GM19099 (cell line): Measurements from ENCODE around the gene PTPRT.

Experiments
- POLR2A ChIP-seq: IDR thresholded peaks from 3 replicates; pipeline ENCODE4 v1.6.1; 2011; ENCODE audit warnings: low read depth; ENCODE audit not compliant: insufficient read length; ENCODE audit errors: extremely low read depth

PTPRT gene

GRCh38 chr20:43016257-43016656, 173.4 kb downstream of the PTPRT start:
- TF ChIP-seq POLR2A = no peak

GRCh38 chr20:43015566-43015965, 174.1 kb downstream of the PTPRT start:
- TF ChIP-seq POLR2A = no peak

GRCh38 chr20:43014206-43014605, 175.5 kb downstream of the PTPRT start:
- no peak for TF ChIP-seq POLR2A

GRCh38 chr20:43011491-43011890, 178.2 kb downstream of the PTPRT start:
- TF ChIP-seq POLR2A = no peak

- no peak for TF ChIP-seq POLR2A
Observed at GRCh38 chr20:43009532-43009931, 180.2 kb downstream of the PTPRT start.

GRCh38 chr20:43007525-43007924, 182.2 kb downstream of the PTPRT start:
- no peak for TF ChIP-seq POLR2A

GRCh38 chr20:43006651-43007375, 182.9 kb downstream of the PTPRT start:
- no peak for TF ChIP-seq POLR2A

- no peak for TF ChIP-seq POLR2A
Observed at GRCh38 chr20:43003318-43003944, 186.3 kb downstream of the PTPRT start.

GRCh38 chr20:42996141-42996540, 193.6 kb downstream of the PTPRT start:
- no peak for TF ChIP-seq POLR2A

- no peak for TF ChIP-seq POLR2A
Observed at GRCh38 chr20:42988319-42988718, 201.4 kb downstream of the PTPRT start.

- no peak for TF ChIP-seq POLR2A
Observed at GRCh38 chr20:42987376-42988114, 202.2 kb downstream of the PTPRT start.

- no peak for TF ChIP-seq POLR2A
Observed at GRCh38 chr20:42986143-42986773, 203.4 kb downstream of the PTPRT start.

- TF ChIP-seq POLR2A = no peak
Observed at GRCh38 chr20:42985628-42986027, 204.1 kb downstream of the PTPRT start.

- no peak for TF ChIP-seq POLR2A
Observed at GRCh38 chr20:42982218-42982617, 207.5 kb downstream of the PTPRT start.

GRCh38 chr20:42981253-42981652, 208.5 kb downstream of the PTPRT start:
- no peak for TF ChIP-seq POLR2A

- TF ChIP-seq POLR2A = no peak
Observed at GRCh38 chr20:42979720-42980119, 210.0 kb downstream of the PTPRT start.
